ENCODE data around the gene ACBD6.

- TF ChIP-seq CTCF (IDR thresholded peaks at IDR 0.05) (no peak), ZFX (IDR thresholded peaks at IDR 0.05; ENCODE audit: borderline replicate concordance) (no peak)
Measured at GRCh38 chr1:180524160-180524914, 22.0 kb upstream of the ACBD6 start.

Measured in 22Rv1 (cell line).